Measurements from ENCODE around the gene GNG4. TPM values are rescaled to one million over a fixed set of nuclear protein-coding genes. Genes with fewer than 3 reads are reported as not detected.
"Not testable (repeated sequence)": the region's sequence is repeated elsewhere in the genome, so short reads cannot be mapped to it uniquely, and the experiment has no call there.

The GNG4 gene
- total RNA-seq, 2 experiments from 2014 or later = 0.18 TPM

GRCh38 chr1:235663628-235664027, 14.0 kb upstream of the GNG4 start:
- no peaks in the 10 kb centered on the region for H3K9me3 Mint-ChIP-seq
- H3K27me3 Mint-ChIP-seq = no peaks in the 10 kb centered on the region
- DNase-seq = no peak
- no peaks in the 10 kb centered on the region for H3K4me1 Mint-ChIP-seq
- ChIA-PET CTCF (no interaction called here), POLR2A (no interaction called here)
- H3K27ac Mint-ChIP-seq = no peak overlapping the region
- H3K36me3 Mint-ChIP-seq (ENCODE audit: low read depth) = peaks cover 19% of the 10 kb centered on the region
- no peak overlapping the region for H3K4me3 Mint-ChIP-seq

- CTCF ChIA-PET = no interaction called here
- Mint-ChIP-seq H3K36me3 (ENCODE audit: low read depth) (peaks cover 15% of the 10 kb centered on the region), H3K4me1 (no peaks in the 10 kb centered on the region), H3K27ac (no peak overlapping the region), H3K4me3 (no peak overlapping the region), H3K9me3 (no peaks in the 10 kb centered on the region), H3K27me3 (no peaks in the 10 kb centered on the region)
- DNase-seq = no peak
- POLR2A ChIA-PET = no interaction called here
Observed at GRCh38 chr1:235661568-235661967, 12.0 kb upstream of the GNG4 start.

GRCh38 chr1:235659186-235659771, 9.7 kb upstream of the GNG4 start:
- Mint-ChIP-seq H3K27ac (no peak overlapping the region), H3K9me3 (no peaks in the 10 kb centered on the region), H3K4me1 (no peaks in the 10 kb centered on the region), H3K27me3 (peaks cover 7% of the 10 kb centered on the region), H3K36me3 (ENCODE audit: low read depth) (peaks cover 12% of the 10 kb centered on the region), H3K4me3 (no peak overlapping the region)
- ChIA-PET CTCF (interaction anchor here (0.7 to 1.3 kb wide), 3 partner anchors 126 to 201 kb away, joined by 3 to 4 read pairs (median 3); partner anchors contain the start of gene B3GALNT2), POLR2A (no interaction called here)
- DNase-seq = no peak

GRCh38 chr1:235657747-235658526, 8.4 kb upstream of the GNG4 start:
- no peaks in the 10 kb centered on the region for H3K4me1 Mint-ChIP-seq
- DNase-seq = no peak
- no peak overlapping the region for H3K4me3 Mint-ChIP-seq
- H3K9me3 Mint-ChIP-seq = no peaks in the 10 kb centered on the region
- CTCF ChIA-PET = interaction anchor here (1.0 kb wide), 1 partner anchor 314 kb away, joined by 3 read pairs; no protein-coding TSS in a partner anchor
- POLR2A ChIA-PET = interaction anchor here (1.1 kb wide), 1 partner anchor 10 kb away, joined by 6 read pairs; no protein-coding TSS in a partner anchor
- peaks cover 6% of the 10 kb centered on the region for H3K36me3 Mint-ChIP-seq (ENCODE audit: low read depth)
- H3K27ac Mint-ChIP-seq = no peak overlapping the region
- H3K27me3 Mint-ChIP-seq = peaks cover 17% of the 10 kb centered on the region

- CTCF ChIA-PET = interaction anchor here (1.0 kb wide), 1 partner anchor 315 kb away, joined by 3 read pairs; no protein-coding TSS in a partner anchor
Observed at GRCh38 chr1:235657269-235657668, 7.7 kb upstream of the GNG4 start.

GRCh38 chr1:235652364-235652763, 2.8 kb upstream of the GNG4 start:
- ChIA-PET CTCF (interaction anchor here (0.9 kb wide), 1 partner anchor 76 kb away, joined by 4 read pairs; no protein-coding TSS in a partner anchor), POLR2A (no interaction called here)
- Mint-ChIP-seq H3K27me3 (peaks cover 54% of the 10 kb centered on the region), H3K4me3 (no peak overlapping the region), H3K36me3 (ENCODE audit: low read depth) (peaks cover 7% of the 10 kb centered on the region), H3K4me1 (peaks cover 17% of the 10 kb centered on the region), H3K27ac (no peak overlapping the region), H3K9me3 (no peaks in the 10 kb centered on the region)
- DNase-seq = no peak

More at GRCh38 chr1:235657269-235657668, 7.7 kb upstream of the GNG4 start:
- DNase-seq = no peak
- Mint-ChIP-seq H3K36me3 (ENCODE audit: low read depth) (peaks cover 3% of the 10 kb centered on the region), H3K27me3 (peaks cover 23% of the 10 kb centered on the region), H3K4me1 (no peaks in the 10 kb centered on the region), H3K27ac (no peak overlapping the region), H3K9me3 (no peaks in the 10 kb centered on the region), H3K4me3 (no peak overlapping the region)
- POLR2A ChIA-PET = no interaction called here

- no peak overlapping the region for H3K27ac Mint-ChIP-seq
- peak overlapping the region; percentile 20 for H3K4me3 Mint-ChIP-seq
- POLR2A ChIA-PET = interaction anchor here (1.4 kb wide), 1 partner anchor 10 kb away, joined by 3 read pairs; no protein-coding TSS in a partner anchor
Observed at GRCh38 chr1:235651170-235651806, 1.7 kb upstream of the GNG4 start.

GRCh38 chr1:235650341-235651169, 971 bp upstream of the GNG4 start:
- ChIA-PET CTCF (interaction anchor here (0.7 kb wide), 1 partner anchor 134 kb away, joined by 6 read pairs; no protein-coding TSS in a partner anchor), POLR2A (interaction anchor here (1.4 kb wide), 1 partner anchor 9 kb away, joined by 3 read pairs; no protein-coding TSS in a partner anchor)
- H3K36me3 Mint-ChIP-seq (ENCODE audit: low read depth) = peaks cover 7% of the 10 kb centered on the region
- H3K27ac Mint-ChIP-seq = no peak overlapping the region
- H3K4me1 Mint-ChIP-seq = peaks cover 22% of the 10 kb centered on the region
- H3K9me3 Mint-ChIP-seq = no peaks in the 10 kb centered on the region
- peak overlapping the region; percentile 20 for H3K4me3 Mint-ChIP-seq
- H3K27me3 Mint-ChIP-seq = peaks cover 70% of the 10 kb centered on the region
- DNase-seq = no peak

More at GRCh38 chr1:235651170-235651806, 1.7 kb upstream of the GNG4 start:
- H3K4me1 Mint-ChIP-seq = peaks cover 20% of the 10 kb centered on the region
- no peaks in the 10 kb centered on the region for H3K9me3 Mint-ChIP-seq
- CTCF ChIA-PET = no interaction called here
- H3K27me3 Mint-ChIP-seq = peaks cover 65% of the 10 kb centered on the region
- peaks cover 7% of the 10 kb centered on the region for H3K36me3 Mint-ChIP-seq (ENCODE audit: low read depth)
- no peak for DNase-seq

GRCh38 chr1:235648954-235649367, 623 bp downstream of the GNG4 start:
- H3K27me3 Mint-ChIP-seq = peaks cover 71% of the 10 kb centered on the region
- DNase-seq = peak; percentile 69
- ChIA-PET CTCF (no interaction called here), POLR2A (interaction anchor here (1.1 to 2.4 kb wide), 2 partner anchors 9 to 16 kb away, joined by 3 to 6 read pairs; no protein-coding TSS in a partner anchor)
- H3K4me3 Mint-ChIP-seq = peak overlapping the region; percentile 70
- peaks cover 7% of the 10 kb centered on the region for H3K36me3 Mint-ChIP-seq (ENCODE audit: low read depth)
- peaks cover 22% of the 10 kb centered on the region for H3K4me1 Mint-ChIP-seq
- no peaks in the 10 kb centered on the region for H3K9me3 Mint-ChIP-seq
- no peak overlapping the region for H3K27ac Mint-ChIP-seq

- ChIA-PET POLR2A (interaction anchor here (1.1 to 2.4 kb wide), 2 partner anchors 10 to 15 kb away, joined by 3 to 6 read pairs; no protein-coding TSS in a partner anchor), CTCF (interaction anchor here (0.7 kb wide), 1 partner anchor 23 kb away, joined by 3 read pairs; no protein-coding TSS in a partner anchor)
- Mint-ChIP-seq H3K4me1 (peaks cover 23% of the 10 kb centered on the region), H3K27me3 (peaks cover 72% of the 10 kb centered on the region), H3K27ac (no peak overlapping the region), H3K36me3 (ENCODE audit: low read depth) (peaks cover 7% of the 10 kb centered on the region), H3K4me3 (no peak overlapping the region), H3K9me3 (no peaks in the 10 kb centered on the region)
- DNase-seq = no peak
Observed at GRCh38 chr1:235648407-235648907, 1.1 kb downstream of the GNG4 start.

- H3K4me3 Mint-ChIP-seq; H3K36me3 Mint-ChIP-seq (ENCODE audit: low read depth); DNase-seq; H3K9me3 Mint-ChIP-seq; H3K27ac Mint-ChIP-seq: not testable (repeated sequence)
- Mint-ChIP-seq H3K4me1 (peaks cover 32% of the 10 kb centered on the region), H3K27me3 (peaks cover 66% of the 10 kb centered on the region)
- CTCF ChIA-PET = interaction anchor here (0.7 to 1.8 kb wide), 2 partner anchors 22 to 143 kb away, joined by 3 to 5 read pairs; partner anchors contain the start of gene B3GALNT2
- POLR2A ChIA-PET = interaction anchor here (2.4 kb wide), 1 partner anchor 11 kb away, joined by 6 read pairs; no protein-coding TSS in a partner anchor
Observed at GRCh38 chr1:235647537-235647936, 2.0 kb downstream of the GNG4 start.

- H3K36me3 Mint-ChIP-seq (ENCODE audit: low read depth) = peaks cover 7% of the 10 kb centered on the region
- H3K9me3 Mint-ChIP-seq = no peaks in the 10 kb centered on the region
- ChIA-PET POLR2A (no interaction called here), CTCF (interaction anchor here (1.3 to 1.8 kb wide), 2 partner anchors 141 to 142 kb away, joined by 3 to 5 read pairs; partner anchors contain the start of gene B3GALNT2)
- no peak overlapping the region for H3K4me3 Mint-ChIP-seq
- H3K27ac Mint-ChIP-seq = no peak overlapping the region
- peaks cover 42% of the 10 kb centered on the region for H3K4me1 Mint-ChIP-seq
- H3K27me3 Mint-ChIP-seq = peaks cover 60% of the 10 kb centered on the region
- no peak for DNase-seq
Observed at GRCh38 chr1:235646463-235646862, 3.1 kb downstream of the GNG4 start.
